ENCODE measurements around the gene ZCCHC14.
"Not testable (repeated sequence)": the region's sequence is repeated elsewhere in the genome, so short reads cannot be mapped to it uniquely, and the experiment has no call there.

ZCCHC14 gene

DNA sequence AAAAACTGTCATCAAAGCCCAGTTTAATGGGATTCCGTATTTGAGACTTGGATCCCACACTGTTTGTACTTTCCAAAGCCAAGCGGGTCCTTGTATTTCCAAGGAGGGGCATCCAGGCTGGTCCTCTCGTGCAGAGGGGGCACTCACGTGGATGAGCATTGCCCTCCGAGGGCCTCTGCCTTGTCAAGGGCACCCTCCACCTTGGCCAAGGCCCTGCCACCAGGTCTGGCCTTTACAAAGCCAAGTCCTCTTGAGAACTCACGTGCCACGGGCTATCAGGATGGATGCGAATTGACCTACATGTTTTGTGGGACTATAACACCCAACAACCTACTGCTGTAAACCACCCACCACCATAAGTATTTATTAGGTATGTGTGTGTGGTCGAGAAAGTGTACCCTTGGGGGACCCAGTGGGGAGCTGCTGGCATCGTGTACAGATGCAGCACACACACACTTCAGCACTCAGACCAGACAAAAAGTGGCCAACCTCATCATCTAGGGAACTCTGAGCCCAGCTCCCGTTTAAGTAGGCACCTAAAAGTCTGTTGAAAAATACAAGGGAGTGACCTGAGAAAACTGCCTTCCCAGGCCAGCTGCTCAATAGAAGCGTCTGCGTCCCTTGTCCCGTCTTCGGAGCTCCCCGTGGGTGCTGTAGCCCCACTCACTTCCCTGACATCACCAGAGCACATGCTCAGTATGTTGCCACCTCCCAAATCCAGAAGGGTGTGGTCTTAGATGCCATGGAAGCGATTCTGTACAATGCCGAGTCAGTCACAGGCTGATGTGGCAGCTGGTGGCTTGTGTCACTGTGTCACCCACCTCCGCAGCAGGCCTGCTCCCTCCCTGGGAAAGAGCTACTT, 87.8 kb downstream of the ZCCHC14 start:
- no peak for DNase-seq

DNA sequence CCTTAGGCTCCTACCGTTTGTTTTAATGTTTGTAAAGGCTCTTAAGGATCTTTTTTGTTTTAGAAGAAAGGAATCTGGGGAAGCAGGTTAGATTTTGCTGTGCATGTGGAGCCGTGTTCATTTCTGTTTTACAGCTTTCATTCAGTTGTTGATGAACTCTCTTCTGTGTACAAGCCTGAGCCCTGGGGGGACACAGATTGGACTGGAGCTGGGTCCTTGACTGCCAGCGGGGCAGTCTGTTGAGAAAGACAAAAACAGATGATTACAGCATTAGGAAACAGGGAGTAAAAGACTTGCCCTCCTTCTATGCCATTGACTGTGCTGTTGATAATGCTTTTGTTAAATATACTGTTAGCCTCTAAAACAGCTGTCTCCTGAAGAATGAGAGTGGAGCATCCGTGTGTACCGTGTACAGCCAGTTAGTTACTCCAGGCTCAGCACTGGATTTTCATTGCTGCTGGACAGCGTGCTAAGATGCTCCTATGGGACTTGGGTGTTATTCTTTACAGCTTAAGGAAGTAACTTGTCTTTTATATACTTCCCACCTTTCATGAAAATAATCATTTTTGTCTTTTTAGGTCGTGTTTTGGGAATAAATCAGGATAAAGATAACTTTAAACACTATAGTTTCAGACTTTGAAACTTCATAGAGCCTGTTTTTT, 97.5 kb downstream of the ZCCHC14 start:
- no peak for DNase-seq

DNA sequence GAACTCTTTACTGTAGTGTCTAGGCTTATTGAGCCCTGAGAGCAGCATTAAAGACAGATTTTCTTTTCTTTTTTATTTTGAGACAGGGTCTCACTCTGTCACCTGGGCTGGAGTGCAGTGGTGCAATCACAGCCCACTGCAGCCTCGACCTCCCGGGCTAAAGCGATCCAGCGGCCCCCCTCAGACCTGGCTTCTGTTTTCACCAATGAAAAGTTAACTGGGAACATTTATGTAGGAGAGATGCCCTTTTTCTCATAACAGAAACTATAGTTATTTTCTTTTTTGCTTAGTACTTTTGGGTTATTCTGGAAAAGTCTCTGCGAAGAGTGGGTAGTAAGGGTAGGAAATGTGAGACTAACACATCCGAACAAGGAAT, 99.2 kb downstream of the ZCCHC14 start:
- DNase-seq, result no peak

DNA sequence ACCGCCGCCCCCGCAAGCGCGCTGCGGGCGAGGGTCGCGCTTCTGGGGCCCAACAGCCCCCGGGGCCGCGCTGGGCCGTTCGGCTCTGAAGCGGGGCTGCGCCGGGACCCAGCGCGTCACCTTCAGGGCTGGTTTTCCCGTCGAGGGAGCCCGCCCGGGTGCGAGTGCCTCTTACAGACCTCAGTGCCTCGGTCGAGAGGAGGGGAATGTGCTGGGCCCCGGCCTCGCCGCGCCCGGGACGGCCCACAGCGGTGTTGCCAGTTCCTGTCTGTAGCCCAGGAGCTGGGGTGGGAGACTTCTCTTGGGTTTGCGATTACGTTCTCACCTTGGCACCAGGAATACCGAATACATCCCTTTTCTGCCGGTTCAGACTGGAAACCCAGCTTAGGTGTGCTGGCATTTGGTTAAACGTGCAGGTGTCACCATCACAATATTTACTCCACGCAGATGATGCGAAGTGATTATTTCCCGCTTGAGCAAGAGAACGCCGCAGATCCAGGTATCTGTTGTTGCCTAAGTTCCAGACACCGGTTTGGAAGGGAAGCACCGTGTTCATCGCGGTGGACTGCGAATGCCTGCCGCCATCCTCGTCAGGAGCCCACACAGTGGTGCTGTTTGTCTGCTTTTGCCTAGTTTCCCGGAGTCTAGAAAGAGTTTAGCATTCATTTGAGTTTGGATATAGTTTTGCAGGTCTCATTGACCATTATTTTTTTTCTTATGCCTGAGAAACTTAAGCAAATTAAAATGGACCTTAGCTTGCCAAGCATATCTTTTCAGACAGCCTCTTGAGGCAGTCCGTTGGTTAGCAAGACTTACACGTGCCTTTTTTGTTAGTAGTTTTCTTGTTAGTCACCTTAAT, 99.8 kb downstream of the ZCCHC14 start:
- DNase-seq, result peak in 3 of 5 donors; percentile 27 to 44 (median 34)

DNA sequence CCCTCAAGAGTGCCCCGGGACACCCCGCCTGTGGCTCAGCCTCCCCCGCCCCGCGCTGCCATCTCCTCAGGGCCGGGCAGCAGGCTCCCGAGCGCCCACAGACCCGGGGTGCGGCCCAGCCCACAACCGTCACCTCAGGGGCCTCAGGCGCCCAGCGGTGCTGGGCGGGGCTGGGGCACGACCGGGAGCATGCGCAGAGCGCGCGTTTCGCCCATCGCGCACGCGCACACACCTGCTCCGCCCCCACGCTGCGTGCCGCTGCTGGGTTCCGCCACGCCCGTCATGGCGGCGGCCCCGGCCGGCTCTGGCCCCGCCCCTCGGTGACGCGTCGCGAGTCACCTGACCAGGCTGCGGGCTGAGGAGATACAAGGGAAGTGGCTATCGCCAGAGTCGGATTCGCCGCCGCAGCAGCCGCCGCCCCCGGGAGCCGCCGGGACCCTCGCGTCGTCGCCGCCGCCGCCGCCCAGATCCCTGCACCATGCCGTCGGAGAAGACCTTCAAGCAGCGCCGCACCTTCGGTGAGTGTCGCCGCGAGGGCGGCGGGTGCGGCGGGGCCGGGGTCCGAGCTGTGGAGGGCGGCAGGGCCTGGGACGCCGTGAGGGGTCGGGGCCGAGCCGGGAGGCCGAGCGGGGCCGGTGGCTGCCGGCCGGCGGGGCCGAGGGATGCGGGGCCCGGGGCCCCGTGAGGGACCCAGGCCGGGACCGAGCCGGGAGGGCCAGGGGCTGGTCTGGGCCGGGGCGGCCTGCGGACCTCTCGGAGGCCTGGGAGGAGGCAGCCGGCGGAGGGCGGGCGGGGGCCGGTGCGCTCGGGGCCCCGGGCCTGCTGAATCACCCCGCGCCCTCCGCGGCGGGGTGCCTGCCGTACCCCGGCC, 100.6 kb downstream of the ZCCHC14 start, which contains the start of gene MAP1LC3B:
Gene MAP1LC3B, plus strand, starts transcription at position 387 of the 871 bp plus-strand sequence. Its CDS starts 92 bp downstream, at position 479.
- DNase-seq, result peak; percentile 94 to 99 (median 96)

DNA sequence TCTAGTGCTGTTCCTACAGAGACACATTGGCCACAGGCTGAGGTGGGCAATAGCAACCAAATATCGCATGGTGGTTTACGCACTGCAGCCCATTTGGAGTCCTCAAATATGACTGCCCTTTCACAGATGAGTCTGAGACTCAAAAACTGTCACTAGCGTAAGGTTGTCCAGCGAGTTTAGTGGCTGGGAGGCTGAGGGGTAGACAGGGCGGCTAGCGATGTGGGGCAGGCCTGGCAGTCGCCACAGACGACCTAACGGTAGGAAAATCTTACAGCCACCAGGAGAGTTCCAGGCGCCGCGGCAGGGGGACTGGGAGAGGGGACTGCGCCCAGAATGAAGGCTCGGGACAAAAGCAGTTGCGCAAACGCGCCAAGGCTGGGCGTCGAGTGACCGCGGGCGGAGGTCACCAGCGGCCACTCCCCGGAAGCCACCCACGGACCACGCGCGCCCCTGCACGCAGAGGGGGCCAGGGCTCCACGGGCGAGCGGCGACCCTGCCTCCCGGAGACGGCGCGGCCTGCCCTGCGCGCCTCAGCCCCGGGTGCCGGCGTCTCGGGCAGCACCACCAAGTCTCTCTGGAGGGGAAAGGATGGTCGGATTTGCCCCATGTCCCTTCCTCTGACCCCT, 101.4 kb downstream of the ZCCHC14 start:
- DNase-seq, result no peak

DNA sequence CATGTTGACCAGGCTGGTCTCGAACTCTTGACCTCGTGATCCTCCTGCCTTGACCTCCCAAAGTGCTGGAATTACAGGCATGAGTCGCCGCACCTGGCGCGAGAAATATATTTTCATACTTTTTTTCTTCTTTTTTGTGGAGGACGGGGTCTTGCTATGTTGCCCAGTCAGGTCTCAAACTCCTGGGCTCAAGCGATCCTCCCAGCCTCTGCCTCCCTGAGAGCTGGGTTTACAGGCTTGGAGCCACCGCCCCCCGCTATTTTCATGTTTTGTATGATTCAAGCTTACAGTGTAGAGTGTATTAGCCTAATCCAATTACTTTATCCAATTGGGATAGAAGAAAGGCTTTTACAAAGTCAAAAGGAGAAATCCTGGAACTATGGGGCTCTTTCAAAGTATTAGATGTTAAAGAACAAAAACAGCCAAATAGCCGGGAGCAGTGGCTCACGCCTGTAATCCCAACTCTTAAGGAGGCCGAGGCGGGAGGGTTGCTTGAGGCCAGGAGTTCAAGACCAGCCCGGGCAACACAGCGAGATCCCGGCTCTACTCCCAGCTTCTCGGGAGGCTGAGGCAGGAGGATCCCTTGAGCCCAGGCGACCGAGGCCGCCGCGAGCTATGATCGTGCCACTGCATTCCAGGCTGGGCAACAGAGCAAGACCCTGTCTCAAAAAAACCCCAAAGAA, 102.0 kb downstream of the ZCCHC14 start:
- DNase-seq, result no peak

DNA sequence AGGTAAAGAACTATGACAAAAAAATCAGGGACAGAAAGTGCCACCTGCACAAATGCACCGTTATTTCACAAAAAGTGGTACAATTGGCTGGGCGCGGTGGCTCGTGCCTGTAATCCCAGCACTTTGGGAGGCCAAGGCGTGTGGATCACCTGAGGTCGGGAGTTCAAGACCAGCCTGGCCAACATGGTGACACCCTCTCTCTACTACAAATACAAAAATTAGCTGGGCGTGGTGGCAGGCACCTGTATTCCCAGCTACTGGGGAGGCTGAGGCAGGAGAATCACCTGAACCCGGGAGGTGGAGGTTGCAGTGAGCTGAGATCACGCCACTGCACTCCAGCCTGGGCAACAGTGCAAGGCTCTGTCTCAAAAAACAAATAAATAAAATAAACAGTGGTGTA, 102.9 kb downstream of the ZCCHC14 start:
- DNase-seq, result not testable (repeated sequence)

DNA sequence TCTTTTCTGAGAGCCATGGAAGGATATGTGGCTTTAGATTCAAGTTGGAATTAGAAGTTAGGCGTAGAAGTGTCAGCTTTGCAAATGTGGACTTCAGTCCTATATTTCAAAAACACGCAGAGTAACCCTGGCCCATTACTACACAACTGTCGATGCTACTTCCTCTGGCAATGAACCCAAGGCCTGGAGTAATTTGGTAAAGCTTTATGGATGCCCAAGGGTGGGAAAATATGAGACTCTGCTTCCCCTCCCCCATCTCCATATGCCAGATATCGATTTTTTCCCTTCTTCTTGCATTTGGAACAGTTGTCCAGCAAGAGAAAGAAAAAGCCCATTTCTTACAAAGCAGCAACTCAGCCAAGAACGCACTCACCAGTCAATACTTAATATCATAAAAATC, 103.6 kb downstream of the ZCCHC14 start:
- no peak for DNase-seq

DNA sequence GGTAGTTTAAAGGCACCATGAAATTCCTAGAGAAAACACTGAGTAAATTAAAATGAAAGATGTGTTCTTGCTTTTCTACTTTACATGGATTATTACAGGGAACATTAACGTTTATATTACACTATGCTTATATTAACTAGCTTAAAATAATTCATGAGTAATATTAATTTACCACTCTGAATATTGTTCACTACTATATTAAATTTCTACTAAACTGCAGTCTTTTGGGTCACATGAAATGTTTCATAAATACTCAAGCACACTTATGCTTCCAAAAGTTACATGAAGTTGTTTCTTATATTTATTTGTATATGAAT, 104.0 kb downstream of the ZCCHC14 start:
- DNase-seq, result no peak

DNA sequence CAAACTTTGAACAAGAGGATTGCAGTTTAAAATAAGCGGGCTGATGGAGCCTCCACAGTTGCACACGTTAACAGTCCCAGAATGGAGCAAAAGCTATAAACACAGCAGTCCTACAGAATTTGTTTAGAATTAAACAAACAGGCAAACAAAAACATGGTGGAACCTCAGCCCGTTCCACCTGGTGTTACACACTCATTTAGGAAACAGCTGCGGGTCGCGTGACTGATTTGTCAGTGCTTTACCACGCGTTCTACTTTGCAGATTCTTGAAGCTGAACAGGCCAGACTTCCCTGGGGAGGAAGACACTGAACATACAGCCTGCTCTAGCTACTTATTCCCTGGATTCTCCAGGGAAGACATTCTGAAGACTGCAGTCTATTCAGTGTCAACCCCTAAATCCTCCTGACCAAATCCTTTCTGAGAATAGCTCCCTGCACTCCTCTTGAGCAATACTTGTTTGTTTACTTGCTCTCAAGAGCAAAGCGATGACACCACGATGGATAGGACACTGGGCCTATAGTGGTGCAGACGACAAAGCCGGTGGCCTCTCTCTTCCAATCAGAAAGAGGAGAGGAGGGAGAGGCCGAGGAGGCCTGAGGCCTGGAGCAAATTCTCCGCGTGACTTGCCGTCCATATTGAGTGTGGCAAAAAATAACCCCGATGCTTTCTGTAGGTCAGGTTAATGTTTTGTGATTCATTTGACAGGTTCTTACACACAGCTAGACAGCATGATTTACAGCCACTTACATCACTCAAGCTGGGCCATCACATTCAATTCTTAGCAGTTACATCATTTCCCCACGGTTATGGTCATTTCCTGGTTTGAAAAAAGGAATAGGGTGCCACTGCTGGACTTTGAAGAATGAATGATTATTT, 104.6 kb downstream of the ZCCHC14 start:
- peak; percentile 73 to 98 (median 85) for DNase-seq

DNA sequence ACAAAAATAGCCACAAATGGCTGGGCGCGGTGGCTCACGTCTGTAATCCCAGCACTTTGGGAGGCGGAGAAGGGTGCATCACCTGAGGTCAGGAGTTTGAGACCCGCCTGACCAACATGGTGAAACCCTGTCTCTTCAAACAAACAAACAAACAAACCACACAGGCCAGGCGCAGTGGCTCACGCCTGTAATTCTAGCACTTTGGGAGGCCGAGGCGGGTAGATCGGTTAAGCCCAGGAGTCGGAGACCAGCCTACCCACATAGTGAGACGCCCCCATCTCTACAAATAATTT, 108.0 kb downstream of the ZCCHC14 start:
- not testable (repeated sequence) for DNase-seq

DNA sequence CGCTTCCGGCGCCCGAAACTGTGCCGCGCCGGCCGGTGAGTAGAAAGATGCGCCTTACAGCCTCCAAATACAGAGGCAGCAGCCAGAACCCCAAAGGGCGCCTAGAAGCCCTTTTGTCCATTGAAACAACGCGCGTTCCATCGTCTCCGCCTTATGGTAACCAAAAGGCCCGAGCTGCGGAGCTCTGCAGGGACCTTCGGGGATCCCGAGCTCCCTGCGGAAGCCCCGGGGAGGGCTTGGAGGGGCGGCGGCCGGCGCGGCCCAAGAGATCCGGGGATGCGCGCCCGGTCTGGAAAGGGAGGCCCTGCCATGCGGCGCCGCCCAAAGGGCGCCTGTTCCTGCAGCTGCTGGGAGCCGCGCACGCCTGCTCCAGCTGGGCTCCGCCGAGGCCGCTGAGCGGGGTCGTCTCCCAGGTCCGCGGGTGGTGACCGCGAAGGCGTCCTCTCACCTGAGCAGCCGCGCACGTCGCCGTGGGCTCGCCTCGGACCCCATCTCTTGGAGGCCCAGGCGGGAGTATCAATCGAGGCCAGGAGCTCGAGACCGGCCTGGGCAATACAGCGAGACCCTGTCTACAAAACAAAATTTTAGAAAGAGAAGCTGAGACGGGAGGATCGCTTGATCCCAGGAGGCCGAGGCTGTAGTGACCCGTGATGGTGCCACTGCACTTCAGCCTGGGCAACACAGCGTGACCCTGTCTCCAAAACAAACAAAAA, 108.5 kb downstream of the ZCCHC14 start:
- no peak for DNase-seq

DNA sequence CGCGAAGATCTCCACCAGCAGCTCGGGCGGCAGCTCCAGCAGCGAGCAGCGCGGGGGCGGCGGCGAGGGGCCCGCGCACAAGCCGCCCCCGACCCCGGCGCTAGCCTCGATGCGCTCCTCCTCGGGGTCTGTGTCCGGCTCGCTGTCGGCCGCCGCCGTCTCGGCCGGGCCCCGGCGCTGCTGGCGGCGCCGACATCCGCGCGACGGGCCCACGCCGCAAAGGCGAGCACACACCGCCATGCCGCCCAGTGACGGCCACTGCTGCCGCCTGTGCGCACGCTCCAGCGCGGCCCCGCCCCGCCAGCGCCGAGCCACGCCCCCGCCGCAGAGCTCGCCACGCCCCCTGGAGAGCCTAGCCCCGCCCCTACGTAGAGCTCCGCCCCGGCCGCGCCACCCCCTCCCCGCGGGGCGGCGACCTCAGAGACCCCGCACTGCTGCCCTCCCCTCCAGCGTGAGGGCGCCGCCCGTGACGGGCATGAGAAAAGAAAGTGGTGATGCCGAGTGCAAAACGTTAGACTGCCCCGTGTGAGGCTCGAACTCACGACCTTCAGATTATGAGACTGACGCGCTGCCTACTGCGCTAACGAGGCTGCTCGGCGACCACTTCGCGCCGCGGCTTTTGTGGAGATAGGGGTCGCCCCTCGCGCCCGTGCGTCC, 109.2 kb downstream of the ZCCHC14 start, which contains the start of gene FBXO31:
Gene FBXO31, minus strand, starts transcription at position 272 of the 657 bp plus-strand sequence. Its CDS starts 32 bp downstream, at position 240.
- DNase-seq, result peak; percentile 76 to 89 (median 83)

DNA sequence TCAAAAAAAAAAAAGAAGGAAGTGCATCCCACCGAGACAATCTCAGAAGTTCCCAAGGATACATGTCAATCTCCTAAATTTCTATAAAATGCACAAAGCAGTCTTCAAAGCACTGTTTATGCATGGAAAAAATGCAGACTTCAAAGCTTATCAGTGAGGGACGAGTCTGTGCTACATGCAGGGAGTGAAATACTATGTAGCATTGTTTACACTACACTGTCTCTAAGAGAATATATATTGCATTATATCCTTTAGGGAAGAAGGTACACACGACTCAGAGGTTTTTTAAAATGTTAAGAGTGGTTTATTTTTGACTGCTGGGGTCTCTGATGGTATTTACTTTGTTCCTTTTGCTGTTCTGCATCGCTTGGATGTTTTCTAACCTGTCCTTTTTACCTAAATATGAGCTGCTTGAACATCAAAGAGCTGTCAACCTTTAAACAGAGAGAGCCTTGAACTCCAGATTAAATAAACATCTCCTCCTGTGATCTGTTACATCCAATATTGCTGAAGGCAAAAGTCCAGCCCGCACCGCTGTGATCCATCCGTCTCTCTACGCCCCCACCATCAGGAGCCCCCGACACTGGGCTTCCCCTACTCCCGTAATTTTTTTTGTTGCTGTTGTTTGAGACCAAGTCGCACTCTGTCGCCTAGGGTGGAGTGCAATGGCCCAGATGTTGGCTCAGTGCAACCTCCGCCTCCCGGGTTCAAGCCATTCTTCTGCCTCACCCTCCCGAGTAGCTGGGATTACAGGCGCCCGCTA, 110.6 kb downstream of the ZCCHC14 start:
- DNase-seq, result no peak

DNA sequence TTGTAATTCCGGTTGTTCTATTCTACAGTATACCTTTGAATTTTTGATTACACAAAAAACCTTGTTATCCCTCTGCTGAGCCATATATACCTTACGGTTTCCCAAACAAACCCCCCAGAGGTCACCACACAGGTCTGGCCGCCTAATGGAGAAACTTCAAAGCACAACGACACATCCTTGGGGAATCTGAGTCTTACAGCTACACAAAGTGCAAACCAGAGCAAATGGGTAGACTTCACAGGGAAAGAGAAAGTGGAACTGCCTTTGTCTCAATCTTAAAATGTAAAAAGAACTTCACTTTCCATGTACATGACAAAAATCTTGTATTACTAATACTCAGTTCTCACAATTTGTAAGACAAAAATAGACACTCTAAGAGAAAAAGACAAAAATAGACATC, 111.9 kb downstream of the ZCCHC14 start:
- DNase-seq, result peak in 1 of 5 donors; percentile 25

DNA sequence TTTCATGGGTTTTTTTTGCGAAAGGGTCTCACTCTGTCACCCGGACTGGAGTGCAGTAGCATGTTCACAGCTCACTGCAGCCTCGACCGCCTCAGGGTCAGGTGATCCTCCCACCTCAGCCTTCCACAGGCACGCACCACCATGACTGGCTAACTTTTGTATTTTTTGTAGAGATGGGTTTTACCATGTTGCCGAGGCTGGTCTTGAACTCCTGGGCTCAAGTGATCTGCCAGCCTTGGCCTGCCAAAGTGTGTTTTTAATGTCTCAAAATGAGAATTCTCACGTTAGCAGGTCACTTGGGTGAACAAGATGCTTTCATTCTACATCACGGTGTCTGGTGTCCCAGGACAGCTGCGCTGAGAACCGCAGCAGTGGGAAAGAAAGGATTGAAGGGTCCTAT, 112.4 kb downstream of the ZCCHC14 start:
- no peak for DNase-seq

DNA sequence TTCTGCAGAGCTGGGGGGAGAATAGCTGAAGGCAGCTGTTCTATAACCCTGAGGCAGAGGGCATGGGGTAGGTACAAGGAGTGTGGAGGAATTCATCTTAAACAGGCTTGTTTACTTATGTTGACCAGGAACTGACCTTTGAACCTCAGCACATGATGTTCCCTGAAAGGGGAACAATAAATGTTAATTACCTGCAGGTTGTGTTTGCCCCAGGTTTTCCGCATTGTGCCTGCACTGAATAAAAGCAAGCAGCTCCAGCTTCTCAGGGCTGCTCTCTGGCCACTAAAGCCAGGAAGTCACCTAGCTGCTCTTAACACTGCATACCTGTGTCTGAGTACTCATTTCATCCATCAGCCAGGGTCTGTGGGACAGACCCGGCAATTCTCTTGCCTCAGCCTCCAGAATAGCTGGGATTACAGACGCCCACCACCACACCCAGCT, 113.5 kb downstream of the ZCCHC14 start:
- not testable (repeated sequence) for DNase-seq

Measured in T-helper 1 cell (primary cell).